Measurements from ENCODE around the gene DNAH7.

DNA sequence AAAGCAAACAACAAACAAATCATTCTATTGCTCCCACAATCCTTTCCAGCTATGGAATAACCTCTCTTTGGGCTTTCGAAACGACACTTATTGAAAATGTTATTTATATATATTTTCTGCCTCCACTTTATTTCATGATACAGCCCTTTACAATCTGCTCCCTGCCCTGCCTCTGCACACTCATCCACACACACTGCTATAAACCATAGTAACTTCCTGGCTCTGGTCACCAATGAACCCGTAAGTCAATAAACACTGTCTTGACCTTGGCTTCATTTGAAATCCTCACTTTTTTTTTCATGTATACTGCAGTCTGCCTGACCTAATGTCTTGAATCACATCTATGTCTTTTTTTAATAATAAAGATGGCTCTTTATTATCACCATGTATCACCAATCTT lies 250.1 kb downstream of the DNAH7 start:
- TF ChIP-seq, protein P1, sequence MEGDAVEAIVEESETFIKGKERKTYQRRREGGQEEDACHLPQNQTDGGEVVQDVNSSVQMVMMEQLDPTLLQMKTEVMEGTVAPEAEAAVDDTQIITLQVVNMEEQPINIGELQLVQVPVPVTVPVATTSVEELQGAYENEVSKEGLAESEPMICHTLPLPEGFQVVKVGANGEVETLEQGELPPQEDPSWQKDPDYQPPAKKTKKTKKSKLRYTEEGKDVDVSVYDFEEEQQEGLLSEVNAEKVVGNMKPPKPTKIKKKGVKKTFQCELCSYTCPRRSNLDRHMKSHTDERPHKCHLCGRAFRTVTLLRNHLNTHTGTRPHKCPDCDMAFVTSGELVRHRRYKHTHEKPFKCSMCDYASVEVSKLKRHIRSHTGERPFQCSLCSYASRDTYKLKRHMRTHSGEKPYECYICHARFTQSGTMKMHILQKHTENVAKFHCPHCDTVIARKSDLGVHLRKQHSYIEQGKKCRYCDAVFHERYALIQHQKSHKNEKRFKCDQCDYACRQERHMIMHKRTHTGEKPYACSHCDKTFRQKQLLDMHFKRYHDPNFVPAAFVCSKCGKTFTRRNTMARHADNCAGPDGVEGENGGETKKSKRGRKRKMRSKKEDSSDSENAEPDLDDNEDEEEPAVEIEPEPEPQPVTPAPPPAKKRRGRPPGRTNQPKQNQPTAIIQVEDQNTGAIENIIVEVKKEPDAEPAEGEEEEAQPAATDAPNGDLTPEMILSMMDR (IDR thresholded peaks at IDR 0.05) = no peak
- TF ChIP-seq POLR2A (IDR thresholded peaks at IDR 0.05) = no peak

All from testis (tissue), 2 donors.